Erythroblast (primary cell): ENCODE results near the gene TOP3B.

Source experiments
- GATA1 ChIP-seq: IDR thresholded peaks from 2 replicates; pipeline ENCODE4 v1.6.1; 2011; ENCODE audit warnings: low read depth, mild to moderate bottlenecking, control low read depth, low read length, moderate library complexity
- POLR2A ChIP-seq: IDR thresholded peaks from 2 replicates; pipeline ENCODE4 v1.6.1; 2011; ENCODE audit warnings: mild to moderate bottlenecking, low read length

DNA sequence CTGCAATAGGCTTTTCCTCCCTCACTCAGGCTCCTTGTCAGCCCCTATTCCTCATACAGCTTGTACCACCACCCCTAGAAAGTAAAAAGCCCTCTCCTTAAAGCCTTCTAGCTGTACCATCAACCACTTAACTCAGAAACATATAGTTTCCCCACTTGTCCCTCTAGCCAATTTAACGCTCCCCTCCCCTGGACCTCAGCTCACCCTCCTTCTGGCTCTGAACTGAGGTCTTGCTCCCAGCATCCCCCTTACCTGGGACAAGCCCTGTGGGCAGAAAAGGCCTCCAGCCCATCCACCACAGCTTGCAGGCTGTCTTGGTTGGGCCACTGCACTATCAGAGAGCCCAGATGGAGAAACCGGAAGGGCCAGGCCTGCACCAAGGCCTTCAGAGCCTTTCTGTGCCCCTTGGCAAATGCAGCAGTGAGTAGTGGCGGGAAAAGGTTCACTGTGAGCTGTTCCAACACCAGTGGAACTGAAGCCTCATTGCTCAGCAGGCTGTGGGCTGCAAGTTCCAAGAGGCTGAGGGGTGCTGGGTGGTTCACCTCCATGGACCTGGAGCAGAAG lies 12.4 kb upstream of the TOP3B start:
- no peak for TF ChIP-seq POLR2A
- no peak for TF ChIP-seq GATA1
